Nephron (organoid): Measurements from ENCODE around the gene PCGF1.

Experiments
- H3K27ac Mint-ChIP-seq, 3 experiments: 2 replicates each; pipeline ENCODE4 v1.8.0; 2020; ENCODE audit warnings: mixed read lengths in 3 of 3, mild to moderate bottlenecking in 2 of 3, moderate library complexity in 1 of 3
- H3K27me3 Mint-ChIP-seq: 2 replicates; pipeline ENCODE4 v1.8.0; 2021; ENCODE audit warnings: low read depth, mild to moderate bottlenecking, moderate library complexity, mixed read lengths
- H3K36me3 Mint-ChIP-seq: 2 replicates; pipeline ENCODE4 v1.8.0; 2020; ENCODE audit warnings: low read depth, mixed read lengths
- H3K4me1 Mint-ChIP-seq: 2 replicates; pipeline ENCODE4 v1.8.0; 2020; ENCODE audit warnings: mixed read lengths
- H3K4me3 Mint-ChIP-seq, 3 experiments: 2 replicates each; pipeline ENCODE4 v1.8.0; 2020; ENCODE audit warnings: mild to moderate bottlenecking in 3 of 3, mixed read lengths in 3 of 3, moderate library complexity in 2 of 3
- H3K9me3 Mint-ChIP-seq: 2 replicates; pipeline ENCODE4 v1.8.0; 2020; ENCODE audit warnings: mixed read lengths
- TF ChIP-seq, protein P1 (sequence below), 3 experiments: fragments of 200-600 bp; sonication (generic); IDR thresholded peaks; one replicate each; pipeline ENCODE4 v1.5.0; 2021; ENCODE audit warnings: antibody characterized with exemption in 3 of 3; ENCODE audit not compliant: unreplicated experiment in 3 of 3

The PCGF1 gene

DNA sequence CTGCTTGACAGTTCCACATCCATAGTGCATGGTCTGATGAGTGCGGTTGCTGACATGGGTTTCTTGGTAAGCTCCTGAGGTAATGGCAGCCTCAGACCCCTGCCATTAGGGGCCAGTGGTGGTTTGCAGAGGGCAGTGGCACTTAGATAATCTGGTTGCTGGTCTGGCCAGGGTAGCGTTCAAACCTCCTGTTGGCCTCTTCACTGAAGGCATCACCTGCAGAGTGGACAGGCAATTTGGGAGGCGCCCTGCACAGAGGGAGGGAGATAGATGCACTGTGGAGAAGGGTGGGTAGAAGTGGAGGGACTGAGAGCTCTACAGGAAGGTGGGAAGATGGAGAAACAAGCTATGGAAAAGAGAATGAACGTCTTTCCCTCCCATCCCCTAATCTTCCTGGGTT lies 26.0 kb upstream of the PCGF1 start:
- Mint-ChIP-seq H3K36me3 (peaks cover 8% of the 10 kb centered on the region), H3K4me3 (no peak overlapping the region), H3K27me3 (no peaks in the 10 kb centered on the region), H3K4me1 (peaks cover 20% of the 10 kb centered on the region), H3K27ac (no peak overlapping the region), H3K9me3 (no peaks in the 10 kb centered on the region)
- TF ChIP-seq, protein P1, sequence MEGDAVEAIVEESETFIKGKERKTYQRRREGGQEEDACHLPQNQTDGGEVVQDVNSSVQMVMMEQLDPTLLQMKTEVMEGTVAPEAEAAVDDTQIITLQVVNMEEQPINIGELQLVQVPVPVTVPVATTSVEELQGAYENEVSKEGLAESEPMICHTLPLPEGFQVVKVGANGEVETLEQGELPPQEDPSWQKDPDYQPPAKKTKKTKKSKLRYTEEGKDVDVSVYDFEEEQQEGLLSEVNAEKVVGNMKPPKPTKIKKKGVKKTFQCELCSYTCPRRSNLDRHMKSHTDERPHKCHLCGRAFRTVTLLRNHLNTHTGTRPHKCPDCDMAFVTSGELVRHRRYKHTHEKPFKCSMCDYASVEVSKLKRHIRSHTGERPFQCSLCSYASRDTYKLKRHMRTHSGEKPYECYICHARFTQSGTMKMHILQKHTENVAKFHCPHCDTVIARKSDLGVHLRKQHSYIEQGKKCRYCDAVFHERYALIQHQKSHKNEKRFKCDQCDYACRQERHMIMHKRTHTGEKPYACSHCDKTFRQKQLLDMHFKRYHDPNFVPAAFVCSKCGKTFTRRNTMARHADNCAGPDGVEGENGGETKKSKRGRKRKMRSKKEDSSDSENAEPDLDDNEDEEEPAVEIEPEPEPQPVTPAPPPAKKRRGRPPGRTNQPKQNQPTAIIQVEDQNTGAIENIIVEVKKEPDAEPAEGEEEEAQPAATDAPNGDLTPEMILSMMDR (IDR thresholded peaks at IDR 0.05; ENCODE audit: unreplicated experiment in 3 of 3): no peak

DNA sequence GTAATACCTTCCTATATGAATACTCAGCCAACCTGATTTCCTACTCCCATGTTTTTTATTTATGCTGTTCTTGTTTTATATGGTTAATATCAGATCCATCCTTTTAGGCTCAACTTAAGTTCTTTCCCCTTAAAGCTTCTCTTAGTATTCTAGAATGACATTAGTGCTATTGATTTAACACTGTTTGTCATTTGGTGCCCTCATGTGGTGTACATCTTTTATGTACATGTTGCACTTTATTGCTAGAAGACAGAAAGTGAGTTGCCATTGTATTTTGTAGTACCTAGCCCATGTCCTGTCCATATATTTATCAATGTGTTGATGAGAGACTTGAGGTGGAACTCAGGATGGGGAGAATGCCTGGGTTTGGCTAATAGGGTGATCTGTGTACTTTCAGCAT lies 24.7 kb upstream of the PCGF1 start:
- Mint-ChIP-seq H3K27ac (peak overlapping the region in 2 of 3 experiments; percentile 3 to 6), H3K4me3 (peak overlapping the region; percentile 67 to 99 (median 80)), H3K4me1 (peaks cover 25% of the 10 kb centered on the region), H3K36me3 (peaks cover 15% of the 10 kb centered on the region), H3K27me3 (no peaks in the 10 kb centered on the region), H3K9me3 (no peaks in the 10 kb centered on the region)
- TF ChIP-seq, protein P1 (IDR thresholded peaks at IDR 0.05; ENCODE audit: unreplicated experiment in 3 of 3): peak; percentile 15 to 28 (median 23)

DNA sequence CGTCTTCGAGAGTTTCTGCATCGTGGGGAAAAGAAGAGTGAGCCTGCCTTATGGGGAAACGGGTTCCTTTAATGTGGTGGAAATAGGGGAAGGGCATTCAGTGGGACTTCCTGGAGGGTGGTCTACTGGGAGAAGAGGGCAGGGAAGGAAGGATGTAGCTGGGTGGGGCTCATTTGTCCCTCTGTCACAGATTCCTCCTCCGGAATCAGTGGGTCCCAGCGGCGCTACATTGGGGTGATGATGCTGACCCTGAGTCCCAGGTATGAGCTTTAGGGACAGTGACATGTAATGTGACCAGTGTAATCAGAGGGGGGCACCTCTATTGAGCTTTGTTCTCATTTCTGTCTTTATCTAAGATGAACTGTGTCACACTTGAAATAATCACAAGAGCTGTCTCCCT lies 24.2 kb upstream of the PCGF1 start:
- Mint-ChIP-seq H3K36me3 (peaks cover 21% of the 10 kb centered on the region), H3K27ac (peak overlapping the region in 1 of 3 experiments; percentile 6), H3K4me1 (peaks cover 25% of the 10 kb centered on the region)

DNA sequence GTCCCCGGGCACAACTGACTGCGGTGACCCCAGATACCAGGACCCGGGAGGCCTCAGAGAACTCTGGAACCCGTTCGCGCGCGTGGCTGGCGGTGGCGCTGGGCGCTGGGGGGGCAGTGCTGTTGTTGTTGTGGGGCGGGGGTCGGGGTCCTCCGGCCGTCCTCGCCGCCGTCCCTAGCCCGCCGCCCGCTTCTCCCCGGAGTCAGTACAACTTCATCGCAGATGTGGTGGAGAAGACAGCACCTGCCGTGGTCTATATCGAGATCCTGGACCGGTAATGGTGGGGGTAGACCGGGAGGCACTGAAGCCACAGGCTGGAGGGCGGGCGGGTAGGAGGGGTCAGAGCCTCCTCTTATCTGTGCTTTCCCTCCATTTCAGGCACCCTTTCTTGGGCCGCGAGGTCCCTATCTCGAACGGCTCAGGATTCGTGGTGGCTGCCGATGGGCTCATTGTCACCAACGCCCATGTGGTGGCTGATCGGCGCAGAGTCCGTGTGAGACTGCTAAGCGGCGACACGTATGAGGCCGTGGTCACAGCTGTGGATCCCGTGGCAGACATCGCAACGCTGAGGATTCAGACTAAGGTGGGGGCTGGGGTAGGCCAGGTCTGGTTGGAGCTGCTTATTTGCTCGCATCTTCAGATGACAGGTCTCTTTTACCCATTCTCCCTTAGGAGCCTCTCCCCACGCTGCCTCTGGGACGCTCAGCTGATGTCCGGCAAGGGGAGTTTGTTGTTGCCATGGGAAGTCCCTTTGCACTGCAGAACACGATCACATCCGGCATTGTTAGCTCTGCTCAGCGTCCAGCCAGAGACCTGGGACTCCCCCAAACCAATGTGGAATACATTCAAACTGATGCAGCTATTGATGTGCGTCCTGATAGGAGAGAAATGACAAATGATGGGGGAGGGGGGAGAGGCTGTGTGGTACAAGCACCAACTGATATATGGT lies 23.0 kb upstream of the PCGF1 start:
- H3K27me3 Mint-ChIP-seq: no peaks in the 10 kb centered on the region
- H3K4me3 Mint-ChIP-seq: peak overlapping the region; percentile 97 to 99 (median 99)
- TF ChIP-seq, protein P1 (IDR thresholded peaks at IDR 0.05; ENCODE audit: unreplicated experiment in 3 of 3): no peak
- H3K27ac Mint-ChIP-seq: peak overlapping the region in 2 of 3 experiments; percentile 52 to 57
- H3K36me3 Mint-ChIP-seq: peaks cover 31% of the 10 kb centered on the region
- peaks cover 25% of the 10 kb centered on the region for H3K4me1 Mint-ChIP-seq
- no peaks in the 10 kb centered on the region for H3K9me3 Mint-ChIP-seq

More for the DNA sequence above, 24.2 kb upstream of the PCGF1 start:
- Mint-ChIP-seq H3K4me3 (peak overlapping the region; percentile 67 to 99 (median 97)), H3K9me3 (no peaks in the 10 kb centered on the region), H3K27me3 (no peaks in the 10 kb centered on the region)
- TF ChIP-seq, protein P1 (IDR thresholded peaks at IDR 0.05; ENCODE audit: unreplicated experiment in 3 of 3): no peak

DNA sequence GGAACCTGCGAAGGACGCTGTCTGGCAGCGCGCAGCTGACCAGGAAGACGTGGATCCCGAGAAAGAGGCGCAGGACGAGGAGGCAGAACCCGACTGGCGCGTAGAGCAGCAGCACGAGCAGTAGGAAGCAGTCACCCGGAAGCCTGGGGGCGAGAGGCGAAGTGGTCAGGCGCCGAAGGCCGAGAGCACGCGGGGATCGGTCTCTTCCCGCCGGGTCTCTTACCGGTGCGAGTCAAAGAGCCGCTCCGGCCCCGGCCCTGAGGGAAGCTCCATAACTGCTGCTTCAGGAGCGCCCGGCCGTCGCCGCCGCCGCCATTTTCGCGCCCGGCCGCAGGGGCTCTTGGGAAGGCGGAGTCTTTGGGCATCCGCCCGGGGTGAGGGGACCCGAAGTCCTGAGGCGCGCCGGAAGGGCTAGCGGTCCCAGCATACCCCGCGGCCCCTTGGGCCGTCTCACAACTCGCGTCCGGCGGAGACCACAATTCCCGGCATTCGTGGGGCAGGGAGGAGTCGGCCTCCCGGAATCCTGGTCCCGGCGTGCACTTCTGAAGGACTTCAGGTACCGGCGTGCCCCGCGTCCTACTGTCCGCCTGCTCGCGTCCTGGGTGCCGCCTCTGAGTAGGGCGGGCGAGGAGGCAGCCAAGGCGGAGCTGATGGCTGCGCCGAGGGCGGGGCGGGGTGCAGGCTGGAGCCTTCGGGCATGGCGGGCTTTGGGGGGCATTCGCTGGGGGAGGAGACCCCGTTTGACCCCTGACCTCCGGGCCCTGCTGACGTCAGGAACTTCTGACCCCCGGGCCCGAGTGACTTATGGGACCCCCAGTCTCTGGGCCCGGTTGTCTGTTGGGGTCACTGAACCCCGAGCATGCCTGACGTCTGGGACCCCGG lies 22.1 kb upstream of the PCGF1 start, which contains the start of the genes AUP1 and HTRA2:
AUP1 (minus strand) TSS at position 350 of the 882 bp plus-strand sequence; CDS start at position 273, 77 bp downstream.
HTRA2 (plus strand) TSS at position 577 of the 882 bp plus-strand sequence; CDS start at position 651, 74 bp downstream.
- Mint-ChIP-seq H3K4me3 (peak within 1 kb of the TSS; percentile 97 to 99 (median 99)), H3K27ac (peak within 1 kb of the TSS; percentile 82 to 96 (median 88)), H3K27me3 (no peaks in the 10 kb centered on the region), H3K36me3 (peaks cover 31% of the 10 kb centered on the region), H3K9me3 (no peaks in the 10 kb centered on the region), H3K4me1 (peaks cover 25% of the 10 kb centered on the region)
- TF ChIP-seq, protein P1 (IDR thresholded peaks at IDR 0.05; ENCODE audit: unreplicated experiment in 3 of 3): no peak
